CD4-positive, alpha-beta T cell treated with Interleukin-4 for 1 hour (primary cell): ENCODE measurements around the gene CCDC40.

Source experiments
- DNase-seq, 2 donors: peaks; one replicate each; pipeline ENCODE4 v3.0.0-alpha.2; 2020 to 2022

CCDC40 gene

DNA sequence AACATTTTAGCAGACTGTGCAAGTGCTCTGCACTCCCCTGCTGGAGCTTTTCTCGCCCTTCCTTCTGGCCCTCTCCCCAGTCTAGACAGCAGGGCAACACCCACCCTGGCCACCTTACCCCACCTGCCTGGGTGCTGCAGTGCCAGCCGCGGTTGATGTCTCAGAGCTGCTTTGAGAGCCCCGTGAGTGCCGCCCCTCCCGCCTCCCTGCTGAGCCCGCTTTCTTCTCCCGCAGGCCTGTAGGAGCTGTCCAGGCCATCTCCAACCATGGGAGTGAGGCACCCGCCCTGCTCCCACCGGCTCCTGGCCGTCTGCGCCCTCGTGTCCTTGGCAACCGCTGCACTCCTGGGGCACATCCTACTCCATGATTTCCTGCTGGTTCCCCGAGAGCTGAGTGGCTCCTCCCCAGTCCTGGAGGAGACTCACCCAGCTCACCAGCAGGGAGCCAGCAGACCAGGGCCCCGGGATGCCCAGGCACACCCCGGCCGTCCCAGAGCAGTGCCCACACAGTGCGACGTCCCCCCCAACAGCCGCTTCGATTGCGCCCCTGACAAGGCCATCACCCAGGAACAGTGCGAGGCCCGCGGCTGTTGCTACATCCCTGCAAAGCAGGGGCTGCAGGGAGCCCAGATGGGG lies 68.0 kb downstream of the CCDC40 start:
- DNase-seq, result no peak

DNA sequence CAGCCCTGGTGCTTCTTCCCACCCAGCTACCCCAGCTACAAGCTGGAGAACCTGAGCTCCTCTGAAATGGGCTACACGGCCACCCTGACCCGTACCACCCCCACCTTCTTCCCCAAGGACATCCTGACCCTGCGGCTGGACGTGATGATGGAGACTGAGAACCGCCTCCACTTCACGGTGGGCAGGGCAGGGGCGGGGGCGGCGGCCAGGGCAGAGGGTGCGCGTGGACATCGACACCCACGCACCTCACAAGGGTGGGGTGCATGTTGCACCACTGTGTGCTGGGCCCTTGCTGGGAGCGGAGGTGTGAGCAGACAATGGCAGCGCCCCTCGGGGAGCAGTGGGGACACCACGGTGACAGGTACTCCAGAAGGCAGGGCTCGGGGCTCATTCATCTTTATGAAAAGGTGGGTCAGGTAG lies 68.5 kb downstream of the CCDC40 start:
- DNase-seq, result no peak

DNA sequence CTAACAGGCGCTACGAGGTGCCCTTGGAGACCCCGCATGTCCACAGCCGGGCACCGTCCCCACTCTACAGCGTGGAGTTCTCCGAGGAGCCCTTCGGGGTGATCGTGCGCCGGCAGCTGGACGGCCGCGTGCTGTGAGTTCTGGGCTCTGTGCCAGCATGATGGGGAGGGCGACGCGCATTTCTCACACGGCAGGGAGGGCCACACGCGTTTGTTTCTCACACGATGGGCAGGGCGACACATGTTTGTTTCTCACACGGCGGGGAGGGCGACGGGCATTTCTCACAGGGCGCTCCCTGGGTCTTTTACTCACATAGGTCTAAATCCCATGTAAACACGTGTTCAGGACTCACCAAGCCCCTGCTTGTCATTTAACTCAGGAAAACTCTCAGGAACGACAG lies 69.3 kb downstream of the CCDC40 start:
- DNase-seq, result no peak

DNA sequence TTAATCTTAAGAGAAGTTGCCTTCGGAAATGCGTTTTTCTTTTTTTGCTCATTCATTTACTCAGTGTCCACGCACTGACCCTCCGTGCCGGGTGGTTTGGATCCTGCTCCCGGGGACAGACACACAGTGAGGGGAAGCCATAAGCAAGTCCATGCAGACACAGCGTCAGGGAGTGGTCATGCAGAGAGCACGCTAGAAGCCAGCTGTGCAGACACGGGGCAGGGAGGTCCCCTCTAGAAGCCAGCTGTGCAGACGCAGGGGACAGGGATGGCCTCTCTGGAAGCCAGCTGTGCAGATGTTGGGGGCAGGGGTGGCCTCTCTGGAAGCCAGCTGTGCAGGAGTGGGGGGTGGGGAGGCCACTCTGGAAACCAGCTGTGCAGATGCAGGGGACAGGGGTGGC lies 69.7 kb downstream of the CCDC40 start:
- no peak for DNase-seq

DNA sequence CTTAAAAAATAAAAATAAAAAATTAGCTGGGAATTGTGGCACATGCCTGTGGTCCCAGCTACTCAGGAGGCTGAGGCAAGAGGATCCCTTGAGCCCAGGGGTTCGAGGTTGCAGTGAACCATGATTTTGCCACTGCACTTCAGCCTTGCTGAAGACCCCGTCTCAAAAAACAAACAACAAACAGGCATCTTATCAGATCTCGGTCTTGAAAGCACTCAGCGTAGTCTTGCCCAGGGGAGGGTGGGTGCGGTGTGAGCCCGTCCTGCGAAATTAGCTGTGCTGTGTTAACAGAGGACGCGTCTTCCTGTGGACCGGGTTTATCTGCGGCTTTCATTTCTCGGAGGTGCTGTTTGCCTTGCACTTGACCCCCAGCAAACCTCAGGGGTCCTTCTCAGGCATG lies 70.3 kb downstream of the CCDC40 start:
- DNase-seq, result no peak

DNA sequence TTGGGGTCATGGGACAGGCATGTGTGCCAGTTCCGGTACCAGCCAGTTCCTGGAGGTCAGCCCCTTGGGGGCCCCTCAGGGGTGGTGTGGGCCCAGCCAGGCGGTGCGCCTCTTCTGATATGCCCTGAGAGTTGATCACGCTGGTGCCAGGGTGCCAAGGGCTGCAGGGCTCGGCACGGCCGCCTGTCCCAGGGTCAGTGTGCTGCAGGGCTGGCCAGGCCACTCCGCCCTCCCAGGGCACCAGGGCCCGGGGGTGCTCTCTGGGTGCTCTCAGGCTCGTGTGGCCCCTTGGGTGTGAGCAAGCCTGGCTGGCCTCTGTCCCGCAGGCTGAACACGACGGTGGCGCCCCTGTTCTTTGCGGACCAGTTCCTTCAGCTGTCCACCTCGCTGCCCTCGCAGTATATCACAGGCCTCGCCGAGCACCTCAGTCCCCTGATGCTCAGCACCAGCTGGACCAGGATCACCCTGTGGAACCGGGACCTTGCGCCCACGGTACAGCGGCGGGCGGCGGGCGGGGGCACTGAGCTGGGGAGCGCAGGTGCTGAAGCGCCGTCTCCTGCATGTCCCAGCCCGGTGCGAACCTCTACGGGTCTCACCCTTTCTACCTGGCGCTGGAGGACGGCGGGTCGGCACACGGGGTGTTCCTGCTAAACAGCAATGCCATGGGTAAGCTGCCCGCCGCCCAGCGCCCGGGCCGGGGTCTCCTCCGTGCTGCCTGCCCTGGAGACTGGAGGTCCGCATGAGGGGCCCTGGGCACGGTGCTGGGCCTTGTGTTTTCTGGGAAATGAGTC lies 71.0 kb downstream of the CCDC40 start:
- no peak for DNase-seq

DNA sequence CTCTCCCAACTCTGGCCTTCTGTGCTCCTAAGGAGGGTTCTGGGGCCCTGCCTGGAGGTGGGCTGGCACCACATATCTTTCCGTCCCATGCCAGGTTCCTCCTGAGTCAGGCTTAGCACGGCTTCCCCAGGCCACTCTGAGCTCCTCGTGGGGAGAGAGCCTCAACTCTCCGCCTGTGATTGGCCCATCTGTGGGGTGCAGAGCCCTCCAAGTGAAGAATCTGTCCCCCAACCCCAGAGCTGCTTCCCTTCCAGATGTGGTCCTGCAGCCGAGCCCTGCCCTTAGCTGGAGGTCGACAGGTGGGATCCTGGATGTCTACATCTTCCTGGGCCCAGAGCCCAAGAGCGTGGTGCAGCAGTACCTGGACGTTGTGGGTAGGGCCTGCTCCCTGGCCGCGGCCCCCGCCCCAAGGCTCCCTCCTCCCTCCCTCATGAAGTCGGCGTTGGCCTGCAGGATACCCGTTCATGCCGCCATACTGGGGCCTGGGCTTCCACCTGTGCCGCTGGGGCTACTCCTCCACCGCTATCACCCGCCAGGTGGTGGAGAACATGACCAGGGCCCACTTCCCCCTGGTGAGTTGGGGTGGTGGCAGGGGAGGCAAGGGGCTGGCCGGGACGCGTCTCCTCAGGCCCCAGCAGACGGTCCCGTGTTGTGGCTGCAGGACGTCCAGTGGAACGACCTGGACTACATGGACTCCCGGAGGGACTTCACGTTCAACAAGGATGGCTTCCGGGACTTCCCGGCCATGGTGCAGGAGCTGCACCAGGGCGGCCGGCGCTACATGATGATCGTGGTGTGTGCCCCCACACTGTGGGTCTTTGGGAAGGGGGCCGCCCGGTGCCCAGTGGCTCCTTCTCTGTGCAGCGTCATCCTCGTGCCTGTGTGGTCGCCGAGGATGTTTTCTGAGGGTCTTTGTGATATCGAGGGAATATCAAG lies 71.9 kb downstream of the CCDC40 start:
- DNase-seq, result no peak

DNA sequence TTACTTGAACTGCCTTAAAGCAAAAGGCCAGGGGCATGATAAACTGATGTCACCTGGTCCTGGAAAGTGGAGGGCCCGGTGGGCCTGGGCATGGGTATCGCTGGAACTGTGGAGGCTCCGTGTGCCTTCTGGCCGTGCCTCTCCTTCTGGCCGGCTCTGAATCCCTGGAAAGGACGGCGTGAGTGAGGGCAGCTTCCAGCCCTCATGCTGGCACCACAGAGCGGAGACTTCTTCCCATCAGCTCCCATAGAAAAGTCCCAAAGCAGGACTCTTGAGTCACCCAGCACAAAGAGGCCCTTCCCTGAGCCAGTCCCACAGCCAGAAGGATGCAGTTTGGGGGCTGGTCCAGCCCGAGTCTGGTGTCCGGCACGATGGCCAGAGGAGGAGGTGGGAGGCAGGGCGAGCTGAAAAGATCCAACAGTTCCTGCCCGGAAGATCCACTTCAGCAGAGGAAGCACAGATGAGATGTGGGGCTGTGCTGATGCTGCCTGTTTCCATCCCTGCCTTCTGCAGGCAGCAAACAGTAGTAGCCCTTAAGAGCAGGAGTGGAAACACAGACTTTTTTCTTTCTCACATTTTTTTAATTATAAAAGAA lies 72.7 kb downstream of the CCDC40 start:
- DNase-seq, result no peak

DNA sequence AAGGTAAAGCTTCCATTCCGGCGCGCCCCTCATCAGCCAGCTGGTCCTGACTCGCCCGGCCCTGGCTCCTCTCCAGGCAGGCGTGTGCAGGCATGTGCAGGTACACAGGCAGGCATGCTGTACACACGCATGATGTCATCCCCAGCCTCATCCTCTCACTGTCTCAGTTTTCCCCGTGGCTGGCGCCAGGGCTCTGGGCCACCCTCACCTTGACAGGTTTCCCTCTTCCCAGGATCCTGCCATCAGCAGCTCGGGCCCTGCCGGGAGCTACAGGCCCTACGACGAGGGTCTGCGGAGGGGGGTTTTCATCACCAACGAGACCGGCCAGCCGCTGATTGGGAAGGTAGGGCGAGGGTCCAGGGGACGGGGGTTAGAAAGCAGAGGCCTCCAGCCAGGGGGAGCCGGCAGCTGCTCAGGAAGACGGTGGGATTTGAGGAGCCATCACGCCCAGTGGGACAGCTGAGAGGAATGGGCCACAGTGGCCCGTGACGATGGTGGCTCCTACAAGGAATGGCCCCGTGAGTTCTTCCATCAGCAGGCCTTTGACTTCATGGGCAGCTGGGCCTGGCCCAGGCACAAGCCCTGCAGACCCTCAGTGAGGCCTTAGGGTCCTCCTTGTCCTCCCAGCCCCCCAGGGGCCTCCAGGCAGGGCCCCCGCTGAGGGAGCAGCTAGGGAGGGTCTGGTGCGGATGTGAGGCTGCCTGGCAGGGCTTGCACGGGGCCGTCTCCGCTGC lies 73.4 kb downstream of the CCDC40 start:
- no peak for DNase-seq

DNA sequence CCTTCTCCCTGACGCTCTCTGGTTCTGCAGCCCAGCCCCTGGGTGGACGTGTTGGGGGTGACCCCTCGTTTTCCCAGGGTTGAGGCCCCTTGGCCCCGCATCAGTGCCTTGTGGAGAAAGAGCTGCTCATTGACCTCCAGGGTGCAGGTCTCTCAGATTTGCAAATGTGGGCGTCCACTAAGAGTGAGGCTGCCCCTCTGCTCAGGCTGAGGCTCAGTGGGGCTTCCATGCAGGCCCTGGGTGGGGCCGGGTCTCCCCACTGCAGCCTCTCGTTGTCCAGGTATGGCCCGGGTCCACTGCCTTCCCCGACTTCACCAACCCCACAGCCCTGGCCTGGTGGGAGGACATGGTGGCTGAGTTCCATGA lies 74.0 kb downstream of the CCDC40 start:
- no peak for DNase-seq

DNA sequence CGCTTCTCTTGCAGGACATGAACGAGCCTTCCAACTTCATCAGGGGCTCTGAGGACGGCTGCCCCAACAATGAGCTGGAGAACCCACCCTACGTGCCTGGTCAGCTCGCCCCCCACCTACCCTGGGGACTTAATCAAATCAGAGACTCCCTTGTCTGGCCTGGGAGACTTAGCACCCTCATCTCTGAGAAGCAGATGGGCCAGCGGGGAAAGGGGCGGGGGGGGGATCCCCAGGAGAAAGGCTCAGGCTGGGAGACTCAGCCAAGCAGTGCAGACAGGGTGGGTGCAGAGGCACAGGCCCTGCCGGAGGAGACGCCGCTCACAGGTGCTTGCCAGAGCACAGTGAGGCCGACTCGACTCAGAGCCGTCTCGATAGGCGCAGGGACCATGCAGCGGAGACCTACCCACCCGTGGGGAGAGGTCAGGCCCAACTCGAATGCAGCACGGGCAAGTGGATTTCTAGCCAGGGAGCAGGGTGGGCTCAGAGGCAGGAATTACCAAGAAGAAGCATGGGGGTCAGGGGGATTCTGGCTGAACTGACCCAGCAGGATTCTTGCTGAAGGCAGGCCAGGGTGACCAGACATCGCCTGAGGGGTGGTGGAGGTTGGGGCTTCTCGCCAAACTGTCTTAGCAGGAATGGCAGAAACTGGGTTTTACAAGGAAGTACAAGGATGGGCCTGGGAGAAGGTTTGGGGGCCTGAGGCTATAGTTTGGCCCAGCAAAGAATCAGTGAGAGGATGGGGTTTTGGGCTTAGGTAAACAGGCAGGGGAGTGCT lies 74.7 kb downstream of the CCDC40 start:
- no peak for DNase-seq

DNA sequence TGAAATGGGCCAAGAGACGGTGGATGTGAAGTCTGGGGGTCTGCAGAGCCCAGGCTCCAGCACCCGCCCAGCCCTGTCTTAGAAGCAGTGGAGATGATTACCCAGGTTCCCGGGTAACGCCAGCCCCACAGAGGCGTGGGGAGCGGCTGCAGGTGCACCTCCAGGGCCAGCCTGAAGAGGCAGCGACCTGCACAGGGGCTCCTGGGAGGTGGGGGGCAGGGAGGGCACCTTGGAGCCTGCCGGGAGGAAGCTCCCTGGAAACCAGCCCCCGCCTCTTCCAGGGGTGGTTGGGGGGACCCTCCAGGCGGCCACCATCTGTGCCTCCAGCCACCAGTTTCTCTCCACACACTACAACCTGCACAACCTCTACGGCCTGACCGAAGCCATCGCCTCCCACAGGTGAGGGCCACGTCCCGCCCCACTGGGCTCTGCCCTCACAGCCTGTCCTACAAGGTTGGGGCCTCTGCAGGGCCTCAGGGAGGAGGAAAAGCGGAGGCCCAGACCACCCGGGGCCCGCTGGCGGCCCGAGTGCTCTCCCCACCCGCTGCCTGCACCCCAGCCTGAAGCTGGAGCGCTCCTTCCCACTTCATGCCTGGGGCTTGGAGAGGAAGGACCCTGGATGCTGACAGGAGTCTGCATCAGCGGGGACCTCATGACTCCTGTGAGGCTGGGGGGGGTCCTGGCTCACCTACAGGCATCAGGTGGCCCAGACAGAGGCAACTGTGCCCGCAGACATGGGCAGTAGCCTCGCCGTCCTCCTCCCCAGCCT lies 75.4 kb downstream of the CCDC40 start:
- no peak for DNase-seq

DNA sequence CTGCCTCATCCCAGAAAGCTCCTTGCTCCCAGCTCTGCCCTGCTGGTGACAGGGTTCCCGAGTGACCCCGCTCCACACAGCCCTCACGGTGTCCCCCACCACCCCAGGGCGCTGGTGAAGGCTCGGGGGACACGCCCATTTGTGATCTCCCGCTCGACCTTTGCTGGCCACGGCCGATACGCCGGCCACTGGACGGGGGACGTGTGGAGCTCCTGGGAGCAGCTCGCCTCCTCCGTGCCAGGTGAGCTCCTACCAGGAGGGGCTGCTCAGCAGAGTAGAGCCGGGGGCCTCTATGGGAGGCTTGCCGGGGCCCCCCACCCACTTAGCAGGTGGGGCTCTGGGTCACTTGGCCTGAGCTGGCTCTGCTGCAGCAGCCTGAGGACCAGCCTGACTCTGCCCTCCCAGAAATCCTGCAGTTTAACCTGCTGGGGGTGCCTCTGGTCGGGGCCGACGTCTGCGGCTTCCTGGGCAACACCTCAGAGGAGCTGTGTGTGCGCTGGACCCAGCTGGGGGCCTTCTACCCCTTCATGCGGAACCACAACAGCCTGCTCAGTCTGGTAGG lies 76.1 kb downstream of the CCDC40 start:
- DNase-seq, result no peak

DNA sequence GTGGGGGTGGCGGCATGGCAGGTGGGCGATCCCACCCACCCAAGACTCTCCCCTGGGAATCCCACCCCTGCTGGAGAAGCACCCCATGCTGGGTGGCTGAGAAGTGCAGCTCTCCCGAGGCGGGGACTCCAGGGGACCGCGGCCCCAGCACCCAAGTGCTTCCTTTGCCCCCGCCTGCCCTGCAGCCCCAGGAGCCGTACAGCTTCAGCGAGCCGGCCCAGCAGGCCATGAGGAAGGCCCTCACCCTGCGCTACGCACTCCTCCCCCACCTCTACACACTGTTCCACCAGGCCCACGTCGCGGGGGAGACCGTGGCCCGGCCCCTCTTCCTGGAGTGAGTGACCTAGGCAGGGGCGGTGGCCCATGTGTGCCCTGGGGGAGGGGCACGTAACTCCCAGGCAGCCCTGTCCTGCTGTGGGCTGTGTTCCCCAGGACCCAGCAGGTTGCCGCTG lies 76.6 kb downstream of the CCDC40 start:
- DNase-seq, result no peak

DNA sequence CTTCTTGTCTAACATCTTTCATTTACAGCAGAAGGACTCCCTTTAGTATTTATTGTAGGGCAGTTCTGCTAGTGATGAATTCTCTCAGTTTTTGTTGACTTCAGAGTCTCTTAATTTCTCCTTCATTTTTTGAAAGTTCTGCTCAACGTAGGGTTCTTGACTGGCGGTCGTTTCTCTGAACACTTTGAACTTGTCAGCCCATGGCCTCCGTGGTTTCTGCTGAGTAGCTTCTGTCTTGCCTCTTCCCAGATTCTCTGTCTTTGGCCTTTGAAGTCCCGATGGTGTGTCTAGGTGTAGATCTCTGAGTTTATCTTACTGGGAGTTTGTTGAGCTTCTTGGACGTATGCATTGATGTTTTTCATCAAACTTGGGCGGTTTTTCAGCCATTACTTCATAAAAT lies 78.3 kb downstream of the CCDC40 start:
- DNase-seq, result no peak

DNA sequence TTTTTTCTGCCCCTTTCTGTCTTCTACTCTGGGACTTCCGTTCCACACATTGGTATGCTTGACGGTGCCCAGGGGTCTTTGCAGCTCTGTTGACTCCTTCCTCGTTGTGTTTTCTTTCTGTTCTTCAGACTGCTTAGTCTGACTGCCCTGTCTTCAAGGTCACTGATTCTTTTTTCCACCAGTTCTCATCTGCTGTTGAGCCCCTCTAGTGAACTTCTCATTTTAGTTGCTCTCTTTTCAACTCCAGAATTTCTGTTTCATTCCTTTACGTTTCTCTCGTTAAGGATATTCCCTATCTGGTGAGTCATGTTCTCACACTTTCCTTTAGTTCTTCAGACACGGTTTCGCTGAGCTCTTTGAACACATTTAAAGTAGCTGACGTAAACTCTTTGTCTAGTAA lies 78.7 kb downstream of the CCDC40 start:
- DNase-seq, result no peak

DNA sequence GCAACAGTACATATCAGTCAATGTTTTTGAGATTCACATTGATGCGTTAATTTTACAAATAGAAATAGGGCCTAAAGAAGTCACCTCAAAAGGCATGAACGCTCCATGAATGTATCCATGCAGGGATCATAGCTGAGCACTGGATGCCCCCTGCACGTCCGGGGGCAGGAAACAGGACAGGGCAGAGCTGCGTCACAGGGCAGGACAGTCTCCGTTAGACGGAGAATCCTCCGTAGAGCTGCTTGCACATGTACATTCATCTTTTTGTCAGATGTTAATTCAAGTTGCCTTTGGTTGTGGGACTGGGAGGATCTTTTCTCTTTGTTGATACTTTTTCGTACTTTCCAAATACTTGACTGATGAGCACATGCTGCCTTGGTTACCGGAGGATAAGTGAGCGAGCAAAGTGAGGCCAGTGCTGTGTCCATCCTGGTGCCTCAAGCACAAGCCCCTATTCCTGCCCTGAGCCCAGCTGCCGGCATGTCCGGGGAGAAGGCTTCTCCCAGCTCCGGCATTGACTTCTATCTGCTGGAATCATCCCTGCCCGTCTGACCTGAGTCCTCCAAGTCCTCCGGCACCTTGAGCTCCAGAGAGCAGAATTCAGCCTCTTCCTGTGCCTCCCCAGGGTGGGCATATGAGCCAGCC lies 80.0 kb downstream of the CCDC40 start:
- DNase-seq, result no peak

DNA sequence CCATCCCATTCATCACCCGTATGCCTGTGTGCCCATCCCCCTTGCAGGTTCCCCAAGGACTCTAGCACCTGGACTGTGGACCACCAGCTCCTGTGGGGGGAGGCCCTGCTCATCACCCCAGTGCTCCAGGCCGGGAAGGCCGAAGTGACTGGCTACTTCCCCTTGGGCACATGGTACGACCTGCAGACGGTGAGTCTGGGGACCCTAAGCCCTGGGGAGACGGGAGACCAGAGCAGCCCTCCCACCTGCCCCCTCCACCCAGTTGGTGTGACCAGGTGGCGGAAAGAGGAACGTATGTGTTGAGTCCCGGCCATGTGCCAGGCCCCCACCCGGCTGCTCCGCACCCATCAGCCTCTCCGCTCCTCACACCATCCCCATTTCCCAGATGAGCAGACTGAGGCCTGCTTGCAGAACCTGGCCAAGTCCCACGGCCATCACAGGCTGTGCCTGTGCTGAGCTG lies 80.5 kb downstream of the CCDC40 start:
- DNase-seq, result no peak

DNA sequence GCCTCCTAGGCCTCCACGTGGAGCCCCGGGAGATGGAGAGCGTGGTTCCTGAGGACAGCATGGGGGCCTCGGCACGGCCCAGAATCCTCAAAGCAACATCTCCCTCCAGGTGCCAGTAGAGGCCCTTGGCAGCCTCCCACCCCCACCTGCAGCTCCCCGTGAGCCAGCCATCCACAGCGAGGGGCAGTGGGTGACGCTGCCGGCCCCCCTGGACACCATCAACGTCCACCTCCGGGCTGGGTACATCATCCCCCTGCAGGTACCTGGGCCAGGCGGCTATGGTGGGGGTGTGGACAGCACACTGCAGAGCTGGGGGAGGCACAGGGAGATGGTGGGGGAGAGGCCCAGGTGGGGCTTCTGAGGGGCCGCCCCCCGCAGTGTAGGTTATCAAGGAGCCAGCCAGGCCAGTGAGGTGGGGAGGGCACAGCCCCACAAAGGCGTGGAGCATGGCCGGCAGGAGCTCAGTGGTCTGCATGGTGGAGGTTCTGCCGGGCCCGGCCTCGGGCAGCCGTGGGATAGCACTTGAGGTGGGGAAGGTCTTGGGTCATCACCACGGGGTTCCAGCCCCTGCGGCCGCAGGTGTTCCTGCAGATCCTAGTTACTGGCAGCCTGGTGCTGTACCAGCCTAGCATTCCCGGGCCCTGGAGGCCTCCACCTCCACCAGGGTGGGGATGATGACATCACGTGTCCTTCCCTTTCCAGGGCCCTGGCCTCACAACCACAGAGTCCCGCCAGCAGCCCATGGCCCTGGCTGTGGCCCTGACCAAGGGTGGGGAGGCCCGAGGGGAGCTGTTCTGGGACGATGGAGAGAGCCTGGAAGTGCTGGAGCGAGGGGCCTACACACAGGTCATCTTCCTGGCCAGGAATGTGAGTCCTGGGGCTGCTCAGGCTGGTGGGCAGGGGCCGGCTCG lies 81.3 kb downstream of the CCDC40 start:
- DNase-seq, result no peak
